Mesenchymal stem cell (in vitro differentiated cells and primary cell): Measurements from ENCODE around the gene DPF3.

Experiments used
- DNase-seq: peaks from one replicate; pipeline ENCODE4 v3.0.0-alpha.2; 2013
- H2AFZ ChIP-seq: one replicate; pipeline ENCODE4 v1.6.1; 2013; ENCODE audit warnings: low read depth, mild to moderate bottlenecking, control low read depth, inconsistent platforms, low read length, moderate library complexity
- H2AK5ac ChIP-seq: 2 replicates; pipeline ENCODE4 v1.6.1; 2013; ENCODE audit warnings: low read length, moderate library complexity, mild to moderate bottlenecking, inconsistent platforms; ENCODE audit not compliant: severe bottlenecking
- H2BK120ac ChIP-seq: one replicate; pipeline ENCODE4 v1.6.1; 2013; ENCODE audit warnings: low read depth, mild to moderate bottlenecking, inconsistent platforms, low read length, moderate library complexity
- H2BK12ac ChIP-seq, 2 experiments: one replicate each; pipeline ENCODE4 v1.6.1; 2013; ENCODE audit warnings: inconsistent platforms in 2 of 2, low read length in 2 of 2, mild to moderate bottlenecking in 2 of 2, moderate library complexity in 2 of 2, control low read depth in 1 of 2
- H2BK15ac ChIP-seq: one replicate; pipeline ENCODE4 v1.6.1; 2013; ENCODE audit warnings: mild to moderate bottlenecking, low read depth, inconsistent platforms; ENCODE audit not compliant: poor library complexity, severe bottlenecking
- H2BK5ac ChIP-seq: 2 replicates; pipeline ENCODE4 v1.6.1; 2013; ENCODE audit warnings: low read depth, mild to moderate bottlenecking, low read length, control low read depth, inconsistent platforms; ENCODE audit not compliant: poor library complexity, severe bottlenecking
- H3K14ac ChIP-seq, 2 experiments: one replicate each; pipeline ENCODE4 v1.6.1; 2013; ENCODE audit warnings: inconsistent platforms in 2 of 2, low read length in 2 of 2, control low read depth in 1 of 2, mild to moderate bottlenecking in 1 of 2, moderate library complexity in 1 of 2
- H3K18ac ChIP-seq, 2 experiments: one replicate each; pipeline ENCODE4 v1.6.1; 2013; ENCODE audit warnings: inconsistent platforms in 2 of 2, low read length in 2 of 2, control low read depth in 1 of 2, low read depth in 1 of 2, mild to moderate bottlenecking in 1 of 2
- H3K23ac ChIP-seq, 2 experiments: one replicate each; pipeline ENCODE4 v1.6.1; 2013; ENCODE audit warnings: inconsistent platforms in 2 of 2, low read length in 2 of 2, mild to moderate bottlenecking in 2 of 2, moderate library complexity in 2 of 2, control low read depth in 1 of 2
- H3K27ac ChIP-seq: 2 replicates; pipeline ENCODE4 v1.5.1; 2013; ENCODE audit warnings: mild to moderate bottlenecking, moderate library complexity, low read length, control low read depth, inconsistent platforms; ENCODE audit not compliant: poor library complexity, severe bottlenecking
- H3K27me3 ChIP-seq, 2 experiments: 2 replicates each; pipeline versions ENCODE4 v1.6.1 to v1.7.0; 2013; ENCODE audit warnings: low read length in 2 of 2, mild to moderate bottlenecking in 2 of 2, moderate library complexity in 2 of 2, control low read depth in 1 of 2, inconsistent platforms in 1 of 2; ENCODE audit not compliant: control insufficient read depth in 1 of 2, insufficient read depth in 1 of 2
- H3K36me3 ChIP-seq, 2 experiments: 2 replicates each; pipeline versions ENCODE4 v1.6.1 to v1.7.0; 2013; ENCODE audit warnings: low read length in 2 of 2, control low read depth in 1 of 2, inconsistent platforms in 1 of 2, low read depth in 1 of 2, mild to moderate bottlenecking in 1 of 2; ENCODE audit not compliant: insufficient read depth in 2 of 2, control insufficient read depth in 1 of 2
- H3K4ac ChIP-seq, 2 experiments: one replicate each; pipeline ENCODE4 v1.6.1; 2013; ENCODE audit warnings: inconsistent platforms in 2 of 2, low read length in 2 of 2, mild to moderate bottlenecking in 2 of 2, moderate library complexity in 2 of 2, control low read depth in 1 of 2, low read depth in 1 of 2
- H3K4me1 ChIP-seq: 2 replicates; pipeline ENCODE4 v1.6.1; 2013; ENCODE audit warnings: low read depth, low read length, control low read depth; ENCODE audit not compliant: control insufficient read depth, insufficient read depth
- H3K4me2 ChIP-seq: 2 replicates; pipeline ENCODE4 v1.6.1; 2013; ENCODE audit warnings: low read length, mild to moderate bottlenecking, inconsistent platforms; ENCODE audit not compliant: poor library complexity, severe bottlenecking
- H3K4me3 ChIP-seq, 2 experiments: 2 replicates each; pipeline versions ENCODE4 v1.5.1 to v1.7.0; 2013; ENCODE audit warnings: low read length in 2 of 2, mild to moderate bottlenecking in 2 of 2, control low read depth in 1 of 2, low read depth in 1 of 2; ENCODE audit not compliant: insufficient read depth in 1 of 2
- H3K79me1 ChIP-seq: replicated peaks from 2 replicates; pipeline ENCODE4 v1.6.1; 2013; ENCODE audit warnings: mild to moderate bottlenecking, control low read depth, low read length, inconsistent platforms; ENCODE audit not compliant: poor library complexity, severe bottlenecking
- H3K9ac ChIP-seq: 2 replicates; pipeline ENCODE4 v1.7.0; 2013; ENCODE audit warnings: mild to moderate bottlenecking, low read length, moderate library complexity
- H3K9me3 ChIP-seq: 2 replicates; pipeline ENCODE4 v1.7.0; 2013; ENCODE audit warnings: mild to moderate bottlenecking, low read length; ENCODE audit not compliant: control insufficient read depth
- H4K8ac ChIP-seq: one replicate; pipeline ENCODE4 v1.6.1; 2013; ENCODE audit warnings: inconsistent platforms, mild to moderate bottlenecking, low read length, moderate library complexity
- H4K91ac ChIP-seq: one replicate; pipeline ENCODE4 v1.6.1; 2013; ENCODE audit warnings: mild to moderate bottlenecking, low read length, inconsistent platforms
- WGBS: methylation state at CpG from one replicate; pipeline ENCODE4 v1.1.7; 2013; ENCODE audit warnings: mixed read lengths; 5-methylcytosine and 5-hydroxymethylcytosine counted together

Gene DPF3

GRCh38 chr14:72869407-72870329 is 24.2 kb downstream of the DPF3 start:
- no peak overlapping the region for H3K18ac ChIP-seq
- peaks cover 0 to 4% of the 10 kb centered on the region in 2 experiments for H3K36me3 ChIP-seq
- H2BK12ac ChIP-seq: no peak overlapping the region
- WGBS: 95% methylated on average over 5 of the region's 8 CpGs
- no peaks in the 10 kb centered on the region for H3K4me1 ChIP-seq
- H3K9me3 ChIP-seq: no peaks in the 10 kb centered on the region
- H3K9ac ChIP-seq: no peak overlapping the region
- no peak overlapping the region for H2AK5ac ChIP-seq
- H2AFZ ChIP-seq: no peak overlapping the region
- no peak overlapping the region for H3K23ac ChIP-seq
- H2BK120ac ChIP-seq: no peak overlapping the region
- no peaks in the 10 kb centered on the region for H3K27me3 ChIP-seq
- H3K79me1 ChIP-seq: peaks cover 21% of the 10 kb centered on the region
- no peak overlapping the region for H3K27ac ChIP-seq
- no peak for DNase-seq
- no peak overlapping the region for H3K4me2 ChIP-seq
- H4K91ac ChIP-seq: no peak overlapping the region
- H3K14ac ChIP-seq: no peak overlapping the region
- H3K4me3 ChIP-seq: no peak overlapping the region
- no peak overlapping the region for H2BK15ac ChIP-seq
- no peak overlapping the region for H2BK5ac ChIP-seq
- no peak overlapping the region for H4K8ac ChIP-seq
- no peak overlapping the region for H3K4ac ChIP-seq

- H3K79me1 ChIP-seq: peaks cover 27% of the 10 kb centered on the region
- no peak overlapping the region for H2BK15ac ChIP-seq
- H3K4ac ChIP-seq: no peak overlapping the region
Measured at GRCh38 chr14:72868500-72868899, 25.4 kb downstream of the DPF3 start.

GRCh38 chr14:72864712-72865365 is 29.1 kb downstream of the DPF3 start:
- WGBS: 92% methylated on average over 6 of the region's 6 CpGs
- H3K36me3 ChIP-seq: no peaks in the 10 kb centered on the region
- H3K14ac ChIP-seq: no peak overlapping the region
- H2BK5ac ChIP-seq: no peak overlapping the region
- no peak overlapping the region for H3K4me3 ChIP-seq
- H3K79me1 ChIP-seq: peaks cover 32% of the 10 kb centered on the region
- peaks cover 0 to 7% of the 10 kb centered on the region in 2 experiments for H3K27me3 ChIP-seq
- H2BK120ac ChIP-seq: no peak overlapping the region
- H3K4me2 ChIP-seq: no peak overlapping the region
- no peaks in the 10 kb centered on the region for H3K9me3 ChIP-seq
- H3K9ac ChIP-seq: no peak overlapping the region
- no peak overlapping the region for H3K27ac ChIP-seq
- no peak overlapping the region for H4K8ac ChIP-seq
- H2BK12ac ChIP-seq: no peak overlapping the region
- H3K4me1 ChIP-seq: no peaks in the 10 kb centered on the region
- no peak overlapping the region for H2BK15ac ChIP-seq
- H4K91ac ChIP-seq: no peak overlapping the region
- no peak overlapping the region for H3K23ac ChIP-seq
- H3K18ac ChIP-seq: no peak overlapping the region
- H2AK5ac ChIP-seq: no peak overlapping the region
- H2AFZ ChIP-seq: no peak overlapping the region
- no peak overlapping the region for H3K4ac ChIP-seq
- DNase-seq: no peak

More at GRCh38 chr14:72868500-72868899, 25.4 kb downstream of the DPF3 start:
- Histone ChIP-seq H2BK5ac (no peak overlapping the region), H4K8ac (no peak overlapping the region), H3K4me2 (no peak overlapping the region), H3K27ac (no peak overlapping the region), H4K91ac (no peak overlapping the region), H3K4me3 (no peak overlapping the region), H3K23ac (no peak overlapping the region), H3K4me1 (no peaks in the 10 kb centered on the region), H3K36me3 (peaks cover 0 to 4% of the 10 kb centered on the region in 2 experiments), H2AK5ac (no peak overlapping the region), H3K18ac (no peak overlapping the region), H3K27me3 (no peaks in the 10 kb centered on the region), H2BK120ac (no peak overlapping the region), H3K14ac (no peak overlapping the region), H2BK12ac (no peak overlapping the region), H3K9me3 (no peaks in the 10 kb centered on the region), H2AFZ (no peak overlapping the region), H3K9ac (no peak overlapping the region)
- no peak for DNase-seq
- 97% methylated on average over 3 of the region's 3 CpGs for WGBS
